K562 (cell line): ENCODE measurements around the gene DNAJC6. TPM values are rescaled to one million over a fixed set of nuclear protein-coding genes. Genes with fewer than 3 reads are reported as not detected.
A peak's percentile ranks its signal among the peaks of the same experiment; 100 is the strongest.

ENCODE experiments used
- CCAR2 ChIP-seq: fragments of 200-400 bp; formaldehyde crosslinking; IDR thresholded peaks from 2 replicates; pipeline ENCODE4 v1.6.1; 2017; ENCODE audit warnings: mild to moderate bottlenecking, low read depth, low read length
- E2F3 ChIP-seq: fragments of 250-450 bp; sonication (Bioruptor Pico); IDR thresholded peaks from 2 replicates; pipeline ENCODE4 v1.4.0; 2020; ENCODE audit warnings: mild to moderate bottlenecking
- FOXK2 ChIP-seq, 2 experiments: fragments of 450-650 bp; IDR thresholded peaks in 1 of 2; conservative IDR thresholded peaks in 1 of 2; 2 replicates each; pipeline ENCODE4 v1.6.1; 2016; ENCODE audit warnings: low read depth in 2 of 2, mild to moderate bottlenecking in 1 of 2
- GABPB1 ChIP-seq: sonication (generic); formaldehyde crosslinking; IDR thresholded peaks from 2 replicates; pipeline ENCODE4 v1.8.0; 2022; ENCODE audit warnings: mild to moderate bottlenecking, missing genetic modification reagents
- GATAD2A ChIP-seq: fragments of 450-650 bp; IDR thresholded peaks from 2 replicates; pipeline ENCODE4 v1.6.1; 2017
- NFIX ChIP-seq: fragments of 250-450 bp; sonication (Bioruptor Pico); IDR thresholded peaks from 2 replicates; pipeline ENCODE4 v1.4.0; 2020; ENCODE audit warnings: low read depth, mild to moderate bottlenecking, moderate library complexity
- NR2F6 ChIP-seq: fragments of 450-650 bp; formaldehyde crosslinking; IDR thresholded peaks from 2 replicates; pipeline ENCODE4 v1.4.0; 2020; ENCODE audit warnings: mild to moderate bottlenecking
- NR3C1 ChIP-seq: sonication (generic); formaldehyde crosslinking; IDR thresholded peaks from 2 replicates; pipeline ENCODE4 v1.8.1; 2022; ENCODE audit warnings: missing genetic modification reagents
- POLR2A ChIP-seq: fragments of 450-650 bp; conservative IDR thresholded peaks from 2 replicates; pipeline ENCODE4 v1.6.1; 2016
- PYGO2 ChIP-seq: fragments of 450-650 bp; IDR thresholded peaks from 2 replicates; pipeline ENCODE4 v1.6.1; 2016; ENCODE audit warnings: mild to moderate bottlenecking, missing genetic modification characterization, moderate library complexity, missing compliant biosample characterization
- STAT5B ChIP-seq: fragments of 250-450 bp; sonication (Bioruptor Pico); IDR thresholded peaks from 2 replicates; pipeline ENCODE4 v1.8.0; 2021; ENCODE audit warnings: mild to moderate bottlenecking, inconsistent platforms
- TAL1 ChIP-seq: fragments of 450-650 bp; IDR thresholded peaks from 2 replicates; pipeline ENCODE4 v1.6.1; 2016; ENCODE audit warnings: mild to moderate bottlenecking
- TCF7 ChIP-seq: sonication (generic); IDR thresholded peaks from 2 replicates; pipeline ENCODE4 v1.6.1; 2016; ENCODE audit warnings: antibody characterized with exemption, borderline replicate concordance
- ZNF12 ChIP-seq: sonication (generic); formaldehyde crosslinking; IDR thresholded peaks from 2 replicates; pipeline ENCODE4 v1.4.0; 2020; ENCODE audit warnings: mild to moderate bottlenecking, missing genetic modification reagents
- ZNF263 ChIP-seq: sonication (generic); formaldehyde crosslinking; IDR thresholded peaks from 2 replicates; pipeline ENCODE4 v1.8.0; 2022; ENCODE audit warnings: mild to moderate bottlenecking, missing genetic modification reagents, borderline replicate concordance
- ZNF707 ChIP-seq: fragments of 250-450 bp; sonication (Bioruptor Pico); conservative IDR thresholded peaks from 2 replicates; pipeline ENCODE4 v1.8.0; 2022; ENCODE audit warnings: inconsistent platforms, mild to moderate bottlenecking, moderate library complexity
- polyA plus RNA-seq, 8 experiments: library from polyadenylated mRNA; depleted of rRNA in 4 of 8; stranded (reverse) in 5 of 8; unstranded in 3 of 8; fragments of >200 nt; fragmentation: Nextera tagmentation in 2 of 8; fragmentation: Illumina TruSeq in 1 of 8; extraction: Ambion mirVana in 2 of 8; extraction: Trizol in 1 of 8; gene quantifications; 2 replicates each; pipeline versions ENCODE4 v1.2.1 to v1.2.3, GENCODE V29; 2011 to 2014; ENCODE audit warnings: inconsistent platforms in 1 of 8, missing spikeins in 1 of 8
- total RNA-seq, 7 experiments: library from RNA; depleted of rRNA in 6 of 7; stranded (reverse); fragments of >200 nt in 6 of 7; fragmentation: Illumina TruSeq in 2 of 7; extraction: Trizol in 2 of 7; gene quantifications; 2 replicates each; pipeline versions ENCODE4 v1.2.1 to v1.2.3, GENCODE V29; 2011 to 2021; ENCODE audit warnings: low replicate concordance in 1 of 7
- TF ChIP-seq, protein P1 (sequence below): sonication (generic); formaldehyde crosslinking; IDR thresholded peaks from 2 replicates; pipeline ENCODE4 v1.8.0; 2023; ENCODE audit warnings: mild to moderate bottlenecking, missing genetic modification reagents
- TF ChIP-seq, protein P2 (sequence below): fragments of 250-450 bp; sonication (Bioruptor Pico); IDR thresholded peaks from 2 replicates; pipeline ENCODE4 v1.5.0; 2021

Gene DNAJC6
- total and polyA plus RNA-seq, 9 of the 15 experiments (the other 6 are each of a cell fraction or from before 2014, with no cell fraction given): 6.7 to 78.7 (median 28.0) TPM

DNA sequence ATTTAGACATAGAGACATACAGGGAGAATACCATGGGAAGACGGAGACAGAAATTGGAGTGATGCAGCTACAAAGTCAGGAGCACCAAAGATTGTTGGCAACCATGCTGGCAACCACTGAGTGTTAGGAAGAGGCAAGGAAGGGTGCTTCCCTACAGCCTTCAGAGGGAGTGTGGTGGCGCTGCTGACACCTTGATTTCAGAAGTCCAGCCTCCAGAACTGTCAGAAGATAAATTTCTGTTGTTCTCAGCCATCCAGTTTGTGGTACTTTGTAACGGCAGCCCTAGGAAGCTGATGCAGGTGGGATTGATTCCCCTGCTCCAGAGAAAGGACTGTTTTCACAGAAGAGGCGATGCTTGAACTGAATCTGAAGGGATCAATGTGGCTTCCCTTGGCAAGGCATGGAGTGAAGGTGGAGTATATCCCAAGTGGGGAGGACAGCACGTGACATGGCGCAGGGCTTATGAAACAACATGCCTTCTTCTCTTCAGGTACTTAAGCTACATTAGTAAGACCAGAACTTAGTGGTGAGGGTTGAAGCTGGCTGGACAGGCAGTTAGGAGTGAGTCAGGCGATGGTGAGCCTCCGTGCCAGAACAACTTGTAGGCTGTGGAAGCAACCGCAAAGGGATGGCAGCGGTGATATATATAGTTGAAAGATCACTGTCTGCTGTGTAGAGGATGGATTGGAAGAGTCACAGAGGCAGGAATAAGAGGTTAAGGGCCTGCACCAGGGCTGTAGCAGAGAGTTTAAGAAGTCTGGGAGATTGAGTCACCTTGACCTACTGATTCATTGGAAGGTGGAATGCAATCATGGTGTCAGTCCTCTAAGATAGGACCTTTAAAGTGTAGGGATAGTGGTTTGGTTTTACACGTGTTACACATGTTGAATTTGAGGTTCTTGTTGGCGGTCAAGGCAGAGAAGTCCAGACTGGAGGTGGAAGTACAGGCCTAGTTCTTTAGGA, 113.2 kb downstream of the DNAJC6 start (continued):
- no peak for TF ChIP-seq TAL1
- 0 out of 4 replicates have a peak, but pooled peaks of 1 of the 2 experiments have one; percentile 10 for TF ChIP-seq FOXK2 (conservative IDR thresholded peaks at IDR 0.05 in 1 of 2, IDR thresholded peaks at IDR 0.05 in 1 of 2; ENCODE audit: low read depth in 2 of 2)
- no peak for TF ChIP-seq ZNF707 (CRISPR knock-in tag)
- TF ChIP-seq NFIX (CRISPR knock-in tag): no peak
- TF ChIP-seq E2F3: no peak
- TF ChIP-seq NR3C1 (CRISPR knock-in tag): no peak
- TF ChIP-seq, protein P1, sequence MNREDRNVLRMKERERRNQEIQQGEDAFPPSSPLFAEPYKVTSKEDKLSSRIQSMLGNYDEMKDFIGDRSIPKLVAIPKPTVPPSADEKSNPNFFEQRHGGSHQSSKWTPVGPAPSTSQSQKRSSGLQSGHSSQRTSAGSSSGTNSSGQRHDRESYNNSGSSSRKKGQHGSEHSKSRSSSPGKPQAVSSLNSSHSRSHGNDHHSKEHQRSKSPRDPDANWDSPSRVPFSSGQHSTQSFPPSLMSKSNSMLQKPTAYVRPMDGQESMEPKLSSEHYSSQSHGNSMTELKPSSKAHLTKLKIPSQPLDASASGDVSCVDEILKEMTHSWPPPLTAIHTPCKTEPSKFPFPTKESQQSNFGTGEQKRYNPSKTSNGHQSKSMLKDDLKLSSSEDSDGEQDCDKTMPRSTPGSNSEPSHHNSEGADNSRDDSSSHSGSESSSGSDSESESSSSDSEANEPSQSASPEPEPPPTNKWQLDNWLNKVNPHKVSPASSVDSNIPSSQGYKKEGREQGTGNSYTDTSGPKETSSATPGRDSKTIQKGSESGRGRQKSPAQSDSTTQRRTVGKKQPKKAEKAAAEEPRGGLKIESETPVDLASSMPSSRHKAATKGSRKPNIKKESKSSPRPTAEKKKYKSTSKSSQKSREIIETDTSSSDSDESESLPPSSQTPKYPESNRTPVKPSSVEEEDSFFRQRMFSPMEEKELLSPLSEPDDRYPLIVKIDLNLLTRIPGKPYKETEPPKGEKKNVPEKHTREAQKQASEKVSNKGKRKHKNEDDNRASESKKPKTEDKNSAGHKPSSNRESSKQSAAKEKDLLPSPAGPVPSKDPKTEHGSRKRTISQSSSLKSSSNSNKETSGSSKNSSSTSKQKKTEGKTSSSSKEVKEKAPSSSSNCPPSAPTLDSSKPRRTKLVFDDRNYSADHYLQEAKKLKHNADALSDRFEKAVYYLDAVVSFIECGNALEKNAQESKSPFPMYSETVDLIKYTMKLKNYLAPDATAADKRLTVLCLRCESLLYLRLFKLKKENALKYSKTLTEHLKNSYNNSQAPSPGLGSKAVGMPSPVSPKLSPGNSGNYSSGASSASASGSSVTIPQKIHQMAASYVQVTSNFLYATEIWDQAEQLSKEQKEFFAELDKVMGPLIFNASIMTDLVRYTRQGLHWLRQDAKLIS (CRISPR knock-in tag): no peak
- TF ChIP-seq ZNF12 (CRISPR knock-in tag): no peak
- no peak for TF ChIP-seq STAT5B (CRISPR knock-in tag)
- TF ChIP-seq, protein P2, sequence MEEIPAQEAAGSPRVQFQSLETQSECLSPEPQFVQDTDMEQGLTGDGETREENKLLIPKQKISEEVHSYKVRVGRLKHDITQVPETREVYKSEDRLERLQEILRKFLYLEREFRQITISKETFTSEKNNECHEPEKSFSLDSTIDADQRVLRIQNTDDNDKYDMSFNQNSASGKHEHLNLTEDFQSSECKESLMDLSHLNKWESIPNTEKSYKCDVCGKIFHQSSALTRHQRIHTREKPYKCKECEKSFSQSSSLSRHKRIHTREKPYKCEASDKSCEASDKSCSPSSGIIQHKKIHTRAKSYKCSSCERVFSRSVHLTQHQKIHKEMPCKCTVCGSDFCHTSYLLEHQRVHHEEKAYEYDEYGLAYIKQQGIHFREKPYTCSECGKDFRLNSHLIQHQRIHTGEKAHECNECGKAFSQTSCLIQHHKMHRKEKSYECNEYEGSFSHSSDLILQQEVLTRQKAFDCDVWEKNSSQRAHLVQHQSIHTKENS: no peak
- TF ChIP-seq PYGO2 (tag): no peak
- TF ChIP-seq ZNF263: 0 out of 2 replicates have a peak, but pooled peaks have one; percentile 25
- TF ChIP-seq CCAR2: 0 out of 2 replicates have a peak, but pooled peaks have one; percentile 75
- TF ChIP-seq TCF7: no peak
- 0 out of 2 replicates have a peak, but pooled peaks have one; percentile 50 for TF ChIP-seq POLR2A
- no peak for TF ChIP-seq GABPB1 (CRISPR knock-in tag)
- peak; percentile 48; the same call in 1 of the 2 replicates for TF ChIP-seq GATAD2A
- no peak for TF ChIP-seq NR2F6 (CRISPR knock-in tag)
